GM11168 (cell line): ENCODE measurements around the gene RARRES2.

Source experiments
- in situ Hi-C: fragments of 300-500 bp; cut with MboI; formaldehyde crosslinking; loops from one replicate; pipeline ENCODE4 v1.12.0; 2022; ENCODE audit warnings: low sequenced_read_pairs; ENCODE audit not compliant: unreplicated experiment

The RARRES2 gene

GRCh38 chr7:150365194-150365593 is 23.8 kb upstream of the RARRES2 start:
- in situ Hi-C loops = loop anchor here (10.0 kb wide), 1 partner anchor 60 kb away; no protein-coding TSS in a partner anchor

- in situ Hi-C loops = loop anchor here (10.0 kb wide), 1 partner anchor 61 kb away; no protein-coding TSS in a partner anchor
These were observed 22.4 kb upstream of the RARRES2 start for GRCh38 chr7:150363872-150364271.

GRCh38 chr7:150363370-150363769 is 21.9 kb upstream of the RARRES2 start:
- in situ Hi-C loops = loop anchor here (10.0 kb wide), 1 partner anchor 61 kb away; no protein-coding TSS in a partner anchor

GRCh38 chr7:150361807-150362621 is 20.6 kb upstream of the RARRES2 start:
- in situ Hi-C loops = loop anchor here (10.0 kb wide), 1 partner anchor 63 kb away; no protein-coding TSS in a partner anchor

GRCh38 chr7:150361402-150361801 is 20.0 kb upstream of the RARRES2 start:
- in situ Hi-C loops = loop anchor here (10.0 kb wide), 1 partner anchor 63 kb away; no protein-coding TSS in a partner anchor

GRCh38 chr7:150360363-150361058 is 19.1 kb upstream of the RARRES2 start:
- in situ Hi-C loops = loop anchor here (10.0 kb wide), 1 partner anchor 64 kb away; no protein-coding TSS in a partner anchor

- in situ Hi-C loops = loop anchor here (10.0 kb wide), 1 partner anchor 65 kb away; no protein-coding TSS in a partner anchor
These were observed 18.4 kb upstream of the RARRES2 start for GRCh38 chr7:150359622-150360362.

- in situ Hi-C loops = no loop called here
These were observed 17.7 kb upstream of the RARRES2 start for GRCh38 chr7:150358988-150359621.

GRCh38 chr7:150358433-150358832 is 17.0 kb upstream of the RARRES2 start:
- in situ Hi-C loops = no loop called here

GRCh38 chr7:150357771-150358427 is 16.5 kb upstream of the RARRES2 start:
- in situ Hi-C loops = no loop called here

- in situ Hi-C loops = no loop called here
These were observed 15.8 kb upstream of the RARRES2 start for GRCh38 chr7:150357270-150357669.

GRCh38 chr7:150356265-150356897 is 15.0 kb upstream of the RARRES2 start:
- in situ Hi-C loops = no loop called here

- in situ Hi-C loops = no loop called here
These were observed 14.2 kb upstream of the RARRES2 start for GRCh38 chr7:150355666-150356059.

- in situ Hi-C loops = no loop called here
These were observed 10.3 kb upstream of the RARRES2 start for GRCh38 chr7:150351587-150352194.

- in situ Hi-C loops = no loop called here
These were observed 5.5 kb upstream of the RARRES2 start for GRCh38 chr7:150346922-150347321.

- in situ Hi-C loops = no loop called here
These were observed 3.6 kb upstream of the RARRES2 start for GRCh38 chr7:150345012-150345411.

GRCh38 chr7:150344299-150344698 is 2.9 kb upstream of the RARRES2 start:
- in situ Hi-C loops = no loop called here

- in situ Hi-C loops = no loop called here
These were observed 1.8 kb upstream of the RARRES2 start for GRCh38 chr7:150343225-150343624.

- in situ Hi-C loops = no loop called here
These were observed 636 bp upstream of the RARRES2 start for GRCh38 chr7:150342121-150342408.
